ENCODE results near the gene SH2D4B.

GRCh38 chr10:80685355-80685754 is 147.7 kb downstream of the SH2D4B start:
- TF ChIP-seq CTCF (IDR thresholded peaks at IDR 0.05; ENCODE audit: poor library complexity, severe bottlenecking) (no peak), EZH2 (IDR thresholded peaks at IDR 0.05; ENCODE audit: borderline replicate concordance, insufficient read depth, low read length, poor library complexity, severe bottlenecking) (no peak), RAD21 (conservative IDR thresholded peaks at IDR 0.05) (no peak), TAF1 (IDR thresholded peaks at IDR 0.05; ENCODE audit: low read depth) (no peak), MXI1 (conservative IDR thresholded peaks at IDR 0.05; ENCODE audit: poor library complexity, severe bottlenecking) (no peak), POLR2AphosphoS5 (IDR thresholded peaks at IDR 0.05) (no peak)
